GM12873 (cell line): ENCODE measurements around the gene FABP2.
A peak's percentile ranks its signal among the peaks of the same experiment; 100 is the strongest.

Experiments
- CTCF ChIP-seq: IDR thresholded peaks from 2 replicates; pipeline ENCODE4 v1.5.1; 2012; ENCODE audit warnings: low read depth, mild to moderate bottlenecking, moderate library complexity, low read length, control low read depth; ENCODE audit not compliant: insufficient read depth; ENCODE audit errors: missing control alignments

The FABP2 gene

GRCh38 chr4:119313237-119313636 lies 8.7 kb downstream of the FABP2 start:
- no peak for TF ChIP-seq CTCF

DNA sequence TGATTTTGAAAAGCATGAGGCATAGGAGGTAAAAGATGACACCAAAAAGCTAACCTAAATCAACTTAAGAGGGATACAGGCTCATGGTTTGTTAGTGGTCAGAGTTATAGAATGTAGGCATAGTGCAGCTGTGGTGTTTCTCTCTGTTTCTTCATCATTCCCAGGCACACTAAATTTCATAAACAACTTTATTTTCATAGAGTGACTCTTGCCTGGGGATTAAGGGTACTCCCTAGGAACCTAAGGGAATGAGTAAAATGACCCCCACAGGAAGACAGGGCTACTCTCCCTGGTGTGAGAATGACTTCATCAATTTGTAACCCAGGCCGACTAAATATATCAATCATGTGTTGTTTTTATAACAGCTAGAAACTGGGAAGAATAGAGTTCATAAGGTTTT lies 11.1 kb downstream of the FABP2 start:
- TF ChIP-seq CTCF, result no peak

DNA sequence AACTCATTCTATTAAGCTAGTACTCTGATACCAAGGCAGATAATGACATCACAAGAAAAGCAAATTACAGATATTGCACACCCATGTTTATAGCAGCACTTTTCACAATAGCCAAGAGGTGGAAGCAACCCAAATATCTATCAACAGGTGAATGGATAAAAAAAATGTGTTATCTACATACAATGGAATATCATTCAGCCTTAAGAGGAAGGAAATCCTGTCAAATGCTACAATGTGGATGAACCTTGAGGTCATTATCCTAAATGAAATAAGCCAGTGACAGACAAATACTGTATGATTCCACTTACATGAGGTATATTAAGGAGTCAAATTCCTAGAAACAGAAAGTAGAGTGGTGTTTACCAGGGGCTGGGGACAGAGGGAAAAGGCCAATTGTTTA lies 14.3 kb downstream of the FABP2 start:
- TF ChIP-seq CTCF, result no peak

- no peak for TF ChIP-seq CTCF
These were observed 17.5 kb downstream of the FABP2 start for GRCh38 chr4:119304431-119304830.

DNA sequence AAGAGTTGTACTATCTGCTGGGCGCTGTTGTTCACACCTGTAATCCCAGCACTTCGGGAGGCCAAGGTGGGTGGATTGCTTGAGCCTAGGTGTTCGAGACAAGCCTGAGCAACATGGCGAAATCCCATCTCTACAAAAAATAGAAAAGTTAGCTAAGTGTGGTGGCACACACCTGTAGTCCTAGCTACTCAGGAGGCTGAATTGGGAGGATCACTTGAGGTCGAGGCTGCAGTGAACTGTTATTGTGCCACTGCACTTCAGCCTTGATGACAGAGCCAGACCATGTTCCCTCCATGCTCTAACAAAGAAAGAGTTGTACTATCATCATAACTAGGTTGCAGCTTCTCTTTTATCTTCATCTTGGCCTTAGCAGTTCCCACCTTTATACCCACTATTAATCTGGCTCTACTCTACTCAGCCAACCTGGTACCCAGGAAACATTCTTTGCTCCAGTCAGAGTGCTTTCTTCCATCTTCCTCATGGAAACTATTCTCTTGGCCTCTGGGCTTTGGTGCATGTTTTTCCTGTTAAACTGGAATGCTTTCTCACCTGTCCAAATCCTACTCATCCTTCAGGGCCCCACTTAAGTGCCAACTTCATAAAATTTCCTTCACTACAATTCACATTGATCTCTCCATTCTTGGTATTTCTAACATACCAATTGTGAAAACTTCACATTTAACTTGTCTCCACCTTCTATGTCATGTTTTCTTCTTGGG lies 18.2 kb downstream of the FABP2 start:
- TF ChIP-seq CTCF, result no peak

DNA sequence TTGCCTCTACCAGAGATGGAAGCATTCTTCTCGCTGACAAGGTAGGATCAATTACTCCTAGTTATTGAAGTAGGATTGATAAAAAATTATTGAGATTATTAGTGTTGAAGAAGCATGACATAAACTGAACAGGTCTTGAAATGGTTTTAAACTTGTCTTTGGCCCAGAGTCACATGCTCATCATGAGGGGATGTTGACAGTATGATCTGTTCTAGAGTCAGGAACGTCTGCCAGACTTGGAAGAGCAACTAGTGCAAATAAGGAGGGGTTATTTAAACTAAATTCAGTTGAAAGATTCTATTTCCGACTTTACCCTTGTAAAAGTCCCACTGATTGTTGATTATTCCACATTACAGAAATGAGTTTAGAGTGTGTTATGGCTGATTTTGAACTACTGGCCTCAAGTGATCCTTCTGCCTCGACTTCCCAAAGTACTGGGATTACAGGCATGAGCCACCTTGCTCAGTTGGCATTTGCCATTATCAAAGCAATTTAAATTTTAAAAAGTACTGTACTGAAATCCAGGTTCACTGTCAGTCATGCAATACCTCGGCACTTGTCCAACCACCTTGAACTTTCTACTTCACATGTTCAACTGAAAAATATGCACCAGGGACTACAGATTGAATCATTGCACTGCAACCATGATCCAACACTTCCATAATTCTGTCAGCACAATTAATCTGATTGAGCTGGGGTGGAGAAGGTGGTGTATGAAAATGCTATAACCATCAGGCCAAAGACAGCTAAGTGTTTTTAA lies 19.7 kb downstream of the FABP2 start:
- no peak for TF ChIP-seq CTCF

DNA sequence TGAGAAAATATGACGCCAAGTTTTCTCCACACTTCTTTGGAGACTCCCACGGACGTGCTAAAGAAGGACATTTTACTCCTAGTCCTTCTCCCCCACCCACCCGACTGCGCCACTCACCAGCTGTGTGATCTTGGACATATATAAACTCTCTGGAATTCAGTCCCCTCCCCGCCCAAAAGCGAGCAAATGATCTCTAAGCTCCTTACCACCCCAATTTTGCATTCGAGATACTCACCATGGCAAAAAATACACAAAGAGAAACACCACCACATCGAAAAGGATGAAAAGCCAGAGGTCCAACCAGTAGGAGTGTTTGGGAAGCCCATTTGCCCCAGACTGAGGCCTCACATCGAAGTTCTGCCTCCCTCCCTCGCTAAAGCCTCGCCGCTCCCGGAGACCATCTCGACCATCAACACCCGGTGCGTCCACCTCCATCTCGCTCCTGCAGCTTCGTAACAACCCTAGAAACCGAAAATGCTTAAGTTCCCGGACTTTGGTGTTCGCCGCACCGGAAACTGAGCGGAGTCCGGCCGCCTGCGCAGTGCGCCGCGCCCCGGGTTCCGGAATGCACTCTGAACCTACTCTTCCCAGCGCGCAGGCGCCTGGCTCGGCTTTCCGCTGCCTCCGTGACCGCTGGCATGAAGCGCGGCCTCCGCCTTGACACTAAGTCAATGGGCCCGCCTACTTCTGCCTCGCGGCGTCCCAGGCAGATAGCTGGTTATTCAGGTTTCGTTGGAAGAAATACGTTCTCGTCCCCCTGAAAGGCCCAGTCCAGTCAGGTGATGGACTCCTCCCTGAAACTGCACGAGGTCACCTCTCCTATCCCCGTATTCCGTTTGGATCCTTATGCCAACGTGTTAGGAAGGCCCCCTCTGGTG lies 21.6 kb downstream of the FABP2 start:
- peak; percentile 37 for TF ChIP-seq CTCF
